ENCODE results near the gene FAM107A. TPM values are rescaled to one million over a fixed set of nuclear protein-coding genes. Genes with fewer than 3 reads are reported as not detected.

FAM107A gene
- total and polyA plus RNA-seq, 2 of the 4 experiments (the other 2 are of a cell fraction) = not detected

DNA sequence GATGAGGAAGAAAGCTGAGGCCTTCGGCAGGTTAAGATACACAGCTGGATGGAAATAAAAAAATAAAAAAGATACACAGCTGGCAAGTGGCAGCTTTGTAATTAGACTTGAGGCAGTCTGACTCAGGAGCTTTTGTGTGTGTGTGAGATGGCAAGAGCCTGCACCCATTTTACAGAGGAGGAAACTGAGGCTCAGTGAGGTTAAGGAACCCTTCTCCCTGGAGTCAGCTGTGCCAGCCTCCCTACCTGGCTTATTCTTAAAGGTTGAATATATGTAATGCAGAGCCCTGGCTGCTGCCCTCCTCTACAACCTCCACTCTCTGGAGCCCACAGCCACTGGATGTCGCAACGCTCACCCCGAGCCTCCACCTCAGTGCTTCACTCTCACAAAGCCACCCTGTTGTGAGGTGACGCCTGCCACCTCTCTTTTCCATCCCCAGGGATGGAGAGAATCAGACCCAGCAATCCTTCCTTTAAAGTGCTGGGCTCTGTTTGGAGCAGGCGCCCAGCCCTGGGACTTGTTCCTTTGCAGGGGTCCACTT, 20.6 kb upstream of the FAM107A start:
- H3K18ac ChIP-seq (ENCODE audit: low read depth, low read length) = no peak overlapping the region
- BruUV-seq (replicated peaks) = no TSS peak
- H4K91ac ChIP-seq (ENCODE audit: insufficient read depth, low read depth, low read length) = no peak overlapping the region
- DNase-seq = no peak
- H2BK20ac ChIP-seq (ENCODE audit: low read depth, low read length) = no peak overlapping the region
- H3K9ac ChIP-seq (ENCODE audit: low read depth, low read length) = no peak overlapping the region
- H3K56ac ChIP-seq (ENCODE audit: extremely low read depth, insufficient read depth, low read length) = no peak overlapping the region
- no peak overlapping the region for H2BK15ac ChIP-seq (ENCODE audit: low read depth, low read length)
- TF ChIP-seq CEBPB (IDR thresholded peaks at IDR 0.05; ENCODE audit: low read depth, low read length) (peak; percentile 44; the same call in 1 of the 2 replicates), BHLHE40 (IDR thresholded peaks at IDR 0.05; ENCODE audit: low read depth, low read length) (no peak)
- CTCF ChIA-PET = interaction anchor here (1.2 kb wide), 1 partner anchor 11 kb away, joined by 3 read pairs; no protein-coding TSS in a partner anchor
- H3K27ac ChIP-seq (ENCODE audit: insufficient read depth, low read length) = no peak overlapping the region
- peaks cover 26% of the 10 kb centered on the region for H3K27me3 ChIP-seq (ENCODE audit: control insufficient read depth, insufficient read depth, low read length)
- H3K4me3 ChIP-seq (ENCODE audit: insufficient read depth, low read depth, low read length) = no peak overlapping the region
- no peak overlapping the region for H2AFZ ChIP-seq (replicated peaks; ENCODE audit: low read length, poor library complexity)
- no peak overlapping the region for H3K4me2 ChIP-seq (ENCODE audit: low read depth, low read length)
- no peaks in the 10 kb centered on the region for H3K36me3 ChIP-seq (ENCODE audit: control insufficient read depth, insufficient read depth, low read length)
- no peak overlapping the region for H3K4ac ChIP-seq (ENCODE audit: low read depth, low read length)
- H3K9me3 ChIP-seq (ENCODE audit: control insufficient read depth, insufficient read depth, low read length) = no peaks in the 10 kb centered on the region
- no peaks in the 10 kb centered on the region for H3K9me1 ChIP-seq (ENCODE audit: insufficient read depth, low read length)
- ATAC-seq (ENCODE audit: low read depth) = no peak
- H4K20me1 ChIP-seq (ENCODE audit: insufficient read depth, low read length) = no peaks in the 10 kb centered on the region
- no peak overlapping the region for H2AK5ac ChIP-seq (ENCODE audit: low read depth, low read length)
- 80% methylated on average over 1 of the region's 6 CpGs; no CpG with 5 or more reads in 1 of the 2 experiments for WGBS, 2 experiments (ENCODE audit: extremely low coverage in 2 of 2, insufficient read length in 1 of 2)
- H3K4me1 ChIP-seq (ENCODE audit: control insufficient read depth, insufficient read depth, low read length) = no peaks in the 10 kb centered on the region
- no peaks in the 10 kb centered on the region for H3K79me1 ChIP-seq (ENCODE audit: low read depth in 1 of 2, low read length in 2 of 2)
- no peak overlapping the region for H3K23ac ChIP-seq (ENCODE audit: low read depth, low read length)
- H2BK5ac ChIP-seq (ENCODE audit: low read depth, low read length, poor library complexity, severe bottlenecking) = no peak overlapping the region
- H4K5ac ChIP-seq (ENCODE audit: low read depth, low read length) = no peak overlapping the region
- in situ Hi-C loops (cut with MboI; ENCODE audit: low sequenced_read_pairs) (no loop called here), dilution Hi-C loops (cut with HindIII; ENCODE audit: low sequenced_read_pairs, unreplicated experiment) (no loop called here), intact Hi-C loops (cut with micrococcal nuclease) (no loop called here)
- H2AK9ac ChIP-seq (replicated peaks; ENCODE audit: low read depth, low read length, poor library complexity) = no peak overlapping the region
- no peak overlapping the region for H2BK120ac ChIP-seq (ENCODE audit: low read depth, low read length)
- no peak overlapping the region for H4K8ac ChIP-seq (ENCODE audit: low read depth in 2 of 2, low read length in 2 of 2)
- POLR2A ChIA-PET (ENCODE audit: unreplicated experiment) = no interaction called here
- H3K14ac ChIP-seq (replicated peaks; ENCODE audit: low read depth, low read length) = no peak overlapping the region

Measured in IMR-90 (cell line).